GM18498 (cell line): ENCODE measurements around the gene SGF29.
"Not testable (repeated sequence)": the region's sequence is repeated elsewhere in the genome, so short reads cannot be mapped to it uniquely, and the experiment has no call there.

ENCODE experiments used
- ATAC-seq: cut with Tn5 transposase; IDR thresholded peaks from one replicate; pipeline ENCODE4 v1.9.1; 2021; ENCODE audit warnings: mild to moderate bottlenecking, moderate library complexity; ENCODE audit not compliant: unreplicated experiment

SGF29 gene

GRCh38 chr16:28532940-28533647 lies 20.6 kb upstream of the SGF29 start:
- no peak for ATAC-seq

- ATAC-seq = no peak
These were observed 19.0 kb upstream of the SGF29 start for GRCh38 chr16:28534542-28535373.

- no peak for ATAC-seq
These were observed 16.6 kb upstream of the SGF29 start for GRCh38 chr16:28537076-28537475.

GRCh38 chr16:28537964-28538732 lies 15.6 kb upstream of the SGF29 start:
- ATAC-seq = no peak

DNA sequence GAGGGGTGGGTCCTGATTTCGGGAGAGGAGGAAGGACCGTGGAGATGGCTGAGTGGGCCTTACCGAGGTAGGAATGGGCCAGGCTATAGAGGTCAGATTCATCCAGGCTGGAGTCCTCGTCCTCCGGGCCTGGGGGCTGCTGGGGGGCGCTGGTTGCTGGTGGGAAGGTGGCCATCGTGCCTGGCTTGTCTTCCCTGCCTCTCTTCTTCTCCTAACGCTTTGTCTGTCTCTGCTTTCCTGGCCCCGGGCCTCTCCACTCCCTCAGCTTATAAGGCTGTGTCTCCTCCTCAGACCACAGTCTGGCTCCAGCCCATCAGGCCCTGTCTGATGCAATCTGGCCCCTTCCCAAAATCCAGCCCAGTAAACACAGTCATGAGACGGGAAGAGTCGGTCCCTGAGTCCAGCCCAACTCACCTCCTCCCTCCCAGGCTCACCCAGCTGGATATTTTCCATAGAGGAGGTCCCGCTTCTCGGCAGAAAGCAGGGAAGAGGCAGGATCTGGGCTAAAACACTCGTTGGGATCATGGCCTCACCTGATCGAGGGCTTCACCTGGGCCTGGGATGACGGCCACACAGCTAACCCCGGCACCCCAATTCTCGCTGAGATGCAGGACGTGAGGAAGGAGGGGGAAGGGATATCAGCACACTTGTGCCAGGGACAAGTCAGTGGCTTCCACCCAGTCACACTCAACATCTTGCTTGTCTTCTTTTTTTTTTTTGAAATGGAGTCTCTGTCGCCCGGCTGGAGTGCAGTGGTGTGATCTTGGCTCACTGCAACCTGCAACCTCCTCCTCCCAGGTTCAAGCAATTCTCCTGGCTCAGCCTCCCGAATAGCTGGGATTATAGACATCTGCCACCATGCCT lies 14.8 kb upstream of the SGF29 start, which contains the start of gene NUPR1:
Gene NUPR1, minus strand, starts transcription at position 242 of the 864 bp plus-strand sequence. Its CDS starts 67 bp downstream, at position 175.
- ATAC-seq = no peak

DNA sequence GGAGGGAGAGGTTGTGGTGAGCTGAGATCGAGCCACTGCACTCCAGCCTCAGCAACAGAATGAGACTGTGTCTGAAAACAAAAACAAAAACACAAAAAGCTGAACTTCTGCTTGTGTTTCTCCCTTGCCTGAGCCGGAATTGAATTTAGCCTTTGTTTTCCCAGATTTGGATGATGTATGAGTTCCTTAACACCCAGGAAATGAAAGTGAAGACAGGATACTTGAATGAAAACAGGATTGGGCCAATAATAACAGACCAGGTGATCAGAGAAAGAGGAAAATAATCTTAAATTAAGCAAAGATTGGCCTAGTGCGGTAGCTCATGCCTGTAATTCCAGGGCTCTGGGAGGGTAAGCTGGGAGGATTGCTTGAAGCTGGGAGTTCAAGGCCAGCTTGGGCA lies 13.4 kb upstream of the SGF29 start:
- no peak for ATAC-seq

GRCh38 chr16:28542646-28543045 lies 11.1 kb upstream of the SGF29 start:
- ATAC-seq = no peak

DNA sequence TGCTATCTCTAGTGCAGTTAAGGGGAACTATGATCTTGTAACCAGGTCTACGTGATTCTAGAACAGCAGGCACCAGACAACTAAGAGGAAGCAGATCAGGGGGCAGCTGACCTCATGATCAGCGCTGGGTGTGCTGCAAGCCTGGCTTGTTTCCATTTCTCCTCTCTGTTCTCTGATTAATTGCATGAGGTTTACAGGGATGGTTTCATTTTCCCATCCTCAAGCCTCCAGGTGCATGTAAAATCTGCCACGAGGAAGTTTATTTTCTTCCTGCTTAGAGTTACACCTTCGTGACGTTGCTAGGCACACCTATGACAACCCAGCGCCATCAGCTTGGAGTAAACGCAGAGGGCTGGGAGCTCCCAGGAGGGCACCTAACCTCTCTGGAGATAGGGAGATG lies 10.6 kb upstream of the SGF29 start:
- ATAC-seq = no peak

- no peak for ATAC-seq
These were observed 8.7 kb upstream of the SGF29 start for GRCh38 chr16:28544998-28545397.

DNA sequence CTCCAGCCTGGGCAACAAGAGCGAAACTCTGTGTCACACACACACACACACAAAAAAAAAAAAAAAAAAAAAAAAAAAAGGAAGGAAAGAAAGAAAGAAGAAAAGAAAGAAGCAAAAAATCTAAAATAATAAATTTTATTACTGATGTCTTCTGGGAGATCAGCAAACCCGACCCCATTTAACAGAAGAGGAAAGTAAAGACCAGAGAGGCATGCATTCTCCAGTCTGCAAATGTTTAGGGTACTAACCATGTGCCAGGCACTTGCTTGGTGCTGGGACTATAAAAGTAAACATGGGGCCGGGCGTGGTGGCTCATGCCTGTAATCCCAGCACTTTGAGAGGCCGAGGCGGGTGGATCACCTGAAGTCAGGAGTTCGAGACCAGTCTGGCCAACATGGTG lies 7.8 kb upstream of the SGF29 start:
- ATAC-seq = not testable (repeated sequence)

DNA sequence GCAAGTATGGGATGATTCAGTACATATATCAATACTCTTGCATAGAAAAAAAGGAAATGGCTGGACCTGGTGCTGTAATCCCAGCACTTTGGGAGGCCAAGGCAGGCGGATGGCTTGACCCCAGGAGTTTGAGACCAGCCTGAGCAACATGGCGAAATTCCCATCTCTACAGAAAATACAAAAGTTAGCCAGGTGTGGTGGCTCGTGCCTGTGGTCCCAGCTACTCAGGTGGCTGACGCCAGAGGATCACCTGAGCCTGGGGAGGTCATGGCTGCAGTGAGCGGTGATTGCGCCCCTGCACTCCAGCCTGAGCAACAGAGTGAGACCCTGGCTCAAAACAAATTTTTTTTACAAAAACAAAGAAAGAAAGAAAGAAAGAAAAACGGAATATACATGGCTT lies 7.1 kb upstream of the SGF29 start:
- no peak for ATAC-seq

GRCh38 chr16:28548306-28548802 lies 5.4 kb upstream of the SGF29 start:
- ATAC-seq = no peak

GRCh38 chr16:28549301-28549899 lies 4.3 kb upstream of the SGF29 start:
- ATAC-seq = no peak

DNA sequence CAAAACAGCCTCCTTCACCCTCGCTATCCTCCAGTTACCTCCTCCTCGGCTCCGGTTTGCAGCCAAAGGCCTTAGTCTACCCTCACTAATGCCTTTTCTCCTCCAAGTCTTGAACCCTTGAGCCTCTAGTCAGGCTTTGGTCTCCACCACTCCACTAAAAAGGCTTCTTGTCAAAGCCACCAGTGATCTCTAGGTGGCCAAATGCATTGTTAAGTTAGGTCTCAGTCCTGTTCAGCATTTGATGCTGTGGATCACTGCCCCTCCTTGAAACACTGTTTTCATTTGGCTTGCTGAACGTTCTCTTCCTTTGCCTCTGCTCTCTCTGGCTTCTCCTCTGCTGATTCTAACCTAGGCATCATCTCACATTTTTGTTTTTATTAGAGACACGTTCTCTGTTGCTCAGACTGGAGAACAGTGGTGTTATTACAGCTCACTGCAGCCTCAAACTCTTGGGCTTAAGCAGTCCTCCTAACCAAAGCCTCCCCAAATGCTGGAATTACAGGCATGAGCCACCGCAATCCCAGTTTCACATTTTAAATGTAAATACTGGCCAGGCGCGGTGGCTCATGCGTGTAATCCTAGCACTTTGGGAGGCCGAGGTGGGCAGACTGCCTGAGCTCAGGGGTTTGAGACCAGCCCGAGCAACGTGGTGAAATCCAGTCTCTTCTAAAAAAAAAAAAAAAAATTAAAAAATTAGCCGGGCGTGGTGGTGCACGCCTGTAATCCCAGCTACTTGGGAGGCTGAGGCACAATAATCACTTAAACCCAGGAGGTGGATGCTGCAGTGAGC lies 1.1 kb downstream of the SGF29 start:
- ATAC-seq = peak; percentile 4

GRCh38 chr16:28555561-28555960 lies 1.8 kb downstream of the SGF29 start:
- no peak for ATAC-seq

DNA sequence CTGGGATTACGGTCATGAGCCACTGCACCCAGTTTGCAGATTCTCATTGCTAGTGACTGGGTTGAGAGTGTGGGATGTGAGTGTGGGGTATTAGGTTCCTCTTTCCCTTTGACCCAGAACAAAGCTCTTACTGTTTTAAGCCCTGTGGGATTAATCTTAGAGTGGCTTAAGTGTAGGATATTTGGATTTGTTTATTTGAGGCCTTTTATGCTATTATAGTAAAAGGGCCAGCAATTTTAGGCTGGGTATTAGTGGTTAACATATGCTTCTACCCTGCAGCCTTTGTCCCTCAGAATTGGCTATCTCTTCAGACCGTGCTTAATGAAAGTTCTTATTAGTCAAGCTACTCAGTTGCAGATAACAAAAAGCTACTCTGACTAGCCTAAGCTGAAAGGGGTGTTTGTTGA lies 3.2 kb downstream of the SGF29 start:
- no peak for ATAC-seq

DNA sequence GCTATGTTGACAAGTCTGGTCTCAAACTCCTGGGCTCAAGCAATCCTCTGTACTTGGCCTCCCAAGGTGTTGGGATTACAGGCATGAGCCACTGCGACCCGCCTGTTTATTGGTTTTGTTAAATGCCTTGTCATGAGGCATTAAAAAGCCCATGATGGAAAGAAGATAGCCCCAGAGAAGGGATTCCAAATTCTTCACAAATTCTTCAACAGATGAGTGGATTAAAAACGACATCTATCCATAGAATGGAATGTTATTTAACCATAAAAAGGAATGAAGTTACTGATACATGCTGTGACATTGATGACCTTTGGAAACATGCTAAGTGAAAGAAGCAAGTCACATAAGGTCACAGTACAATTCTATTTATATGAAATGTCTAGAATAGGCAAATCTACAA lies 4.7 kb downstream of the SGF29 start:
- ATAC-seq = no peak

DNA sequence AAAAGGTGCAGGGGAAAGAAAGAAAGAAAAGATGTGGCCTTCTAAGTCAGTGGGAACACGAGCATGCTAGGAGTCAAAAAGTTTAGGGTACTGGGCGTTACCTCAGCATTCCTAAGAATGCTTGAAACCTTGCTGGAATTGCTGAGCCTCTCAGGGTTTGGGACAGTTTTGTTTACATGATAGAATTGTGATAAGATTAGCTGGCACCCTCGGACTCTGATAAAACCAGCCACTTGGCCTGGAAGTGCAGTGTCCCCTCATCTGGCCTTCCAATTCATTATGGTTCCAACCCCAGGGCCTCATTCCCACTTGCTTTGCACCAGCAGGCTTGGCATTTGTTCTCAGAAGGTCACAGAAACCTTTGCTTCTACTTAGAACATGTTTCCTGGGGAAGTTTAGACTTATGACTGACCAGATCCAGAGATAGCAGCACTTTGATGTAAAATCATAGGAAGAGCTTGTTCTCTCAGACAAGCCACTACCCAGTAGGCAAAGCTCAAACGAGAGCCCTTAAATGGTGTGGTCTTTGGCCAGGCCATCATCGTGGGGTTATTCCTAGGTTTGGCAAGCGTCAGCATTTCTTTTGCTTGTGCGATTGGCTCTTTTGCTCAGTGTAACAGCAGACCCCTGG lies 8.0 kb downstream of the SGF29 start:
- no peak for ATAC-seq

DNA sequence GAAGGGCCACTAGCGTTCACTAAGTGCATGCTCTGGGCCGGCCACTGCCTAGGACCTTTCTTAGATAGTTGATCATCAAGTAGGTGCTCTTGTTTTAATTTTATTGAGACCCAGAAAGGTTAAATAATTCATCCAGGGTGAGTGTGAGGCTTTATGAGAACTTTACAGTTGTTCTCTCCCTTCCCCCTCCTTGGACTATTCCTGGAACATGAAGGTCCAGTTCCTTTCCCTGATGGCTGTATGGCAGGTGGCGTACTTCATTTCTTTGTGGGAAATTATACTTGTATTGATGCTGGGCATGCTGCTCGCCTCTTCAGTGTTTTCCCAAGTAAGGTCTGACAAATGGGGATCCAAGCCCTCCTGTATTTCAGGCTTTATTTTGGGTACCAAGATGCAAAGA lies 8.5 kb downstream of the SGF29 start:
- no peak for ATAC-seq
